LNCaP clone FGC (cell line): Measurements from ENCODE around the gene NPR2.

Experiments
- DNase-seq: peaks from one replicate; pipeline ENCODE4 v3.0.0-alpha.2; 2011; ENCODE audit warnings: low read depth
- H3K4me3 ChIP-seq: 2 replicates; pipeline ENCODE4 v1.5.1; 2011; ENCODE audit warnings: mild to moderate bottlenecking, low read depth, low read length, control low read depth
- CTCF ChIP-seq: IDR thresholded peaks from 2 replicates; pipeline ENCODE4 v1.5.1; 2012; ENCODE audit warnings: mild to moderate bottlenecking; ENCODE audit not compliant: control insufficient read depth, insufficient read depth; ENCODE audit errors: extremely low read depth

The NPR2 gene

DNA sequence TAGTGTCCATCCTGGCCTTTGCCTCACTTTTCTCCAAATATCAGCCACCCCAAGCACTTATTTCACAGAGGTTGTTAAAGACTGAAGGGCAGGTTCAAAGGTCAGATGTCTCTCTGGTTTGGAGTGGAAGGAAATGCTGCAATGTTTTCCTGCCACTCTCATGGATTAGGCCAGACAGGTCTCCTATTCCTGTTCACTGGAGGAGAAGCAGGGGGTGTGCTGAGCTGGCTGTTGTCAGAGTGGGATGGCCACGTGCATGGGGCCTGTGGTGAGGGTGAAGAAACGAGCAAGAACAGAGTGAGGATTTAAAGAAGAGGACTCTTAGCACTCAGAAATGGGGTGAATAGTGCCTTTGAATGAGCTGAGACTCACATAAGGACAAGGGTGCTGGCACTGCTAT lies 44.4 kb downstream of the NPR2 start:
- TF ChIP-seq CTCF, result no peak
- no peak overlapping the region for H3K4me3 ChIP-seq
- DNase-seq, result no peak

GRCh38 chr9:35836595-35836994 lies 45.2 kb downstream of the NPR2 start:
- DNase-seq, result no peak
- no peak overlapping the region for H3K4me3 ChIP-seq
- TF ChIP-seq CTCF, result no peak

DNA sequence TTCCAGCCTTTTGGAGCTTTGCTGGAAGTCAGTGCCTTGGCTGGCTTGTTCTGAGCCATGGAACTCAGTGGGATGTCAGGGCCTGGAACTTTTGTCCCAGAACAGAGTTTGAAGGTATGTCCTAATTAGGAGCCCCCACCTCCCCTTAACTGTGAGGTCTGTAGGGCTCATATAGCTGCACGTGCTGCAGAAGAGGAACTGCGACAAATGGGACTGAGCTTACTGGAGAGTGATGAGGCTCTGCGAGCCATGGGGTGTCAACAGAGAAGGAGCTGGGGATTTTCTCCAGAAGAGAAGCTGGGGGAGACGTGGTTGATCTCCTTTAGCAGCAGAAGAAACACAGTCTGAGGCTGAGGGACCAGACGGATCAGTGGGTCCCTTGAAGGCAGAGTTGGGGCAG lies 48.5 kb downstream of the NPR2 start:
- no peak for DNase-seq
- H3K4me3 ChIP-seq, result no peak overlapping the region
- no peak for TF ChIP-seq CTCF

GRCh38 chr9:35840881-35841644 lies 49.7 kb downstream of the NPR2 start:
- no peak overlapping the region for H3K4me3 ChIP-seq
- no peak for DNase-seq
- TF ChIP-seq CTCF, result no peak

GRCh38 chr9:35841645-35841900 lies 50.2 kb downstream of the NPR2 start:
- no peak for TF ChIP-seq CTCF

GRCh38 chr9:35842020-35842745 lies 50.8 kb downstream of the NPR2 start:
- no peak for DNase-seq
- no peak for TF ChIP-seq CTCF
- no peak overlapping the region for H3K4me3 ChIP-seq

More at GRCh38 chr9:35841645-35841900, 50.2 kb downstream of the NPR2 start:
- no peak overlapping the region for H3K4me3 ChIP-seq
- DNase-seq, result no peak
